Prostate gland (tissue), 2 donors: ENCODE data around the gene ELP1.

Experiments used
- POLR2A ChIP-seq: fragments of 450-650 bp; IDR thresholded peaks from one replicate; pipeline ENCODE4 v1.6.1; 2016; ENCODE audit warnings: antibody characterized with exemption, mild to moderate bottlenecking
- POLR2AphosphoS5 ChIP-seq: sonication (generic); formaldehyde crosslinking; IDR thresholded peaks from one replicate; pipeline ENCODE4 v1.6.1; 2017; ENCODE audit warnings: antibody characterized with exemption
- TF ChIP-seq, protein P1 (sequence below), 4 experiments: fragments of 200-600 bp in 2 of 4; fragments of 450-650 bp in 2 of 4; sonication (generic) in 2 of 4; IDR thresholded peaks; 1 replicate in 3 of 4; 2 replicates in 1 of 4; pipeline ENCODE4 v1.5.1; 2016 to 2019; ENCODE audit warnings: antibody characterized with exemption in 4 of 4, mild to moderate bottlenecking in 2 of 4, moderate library complexity in 2 of 4

- TF ChIP-seq, protein P1, sequence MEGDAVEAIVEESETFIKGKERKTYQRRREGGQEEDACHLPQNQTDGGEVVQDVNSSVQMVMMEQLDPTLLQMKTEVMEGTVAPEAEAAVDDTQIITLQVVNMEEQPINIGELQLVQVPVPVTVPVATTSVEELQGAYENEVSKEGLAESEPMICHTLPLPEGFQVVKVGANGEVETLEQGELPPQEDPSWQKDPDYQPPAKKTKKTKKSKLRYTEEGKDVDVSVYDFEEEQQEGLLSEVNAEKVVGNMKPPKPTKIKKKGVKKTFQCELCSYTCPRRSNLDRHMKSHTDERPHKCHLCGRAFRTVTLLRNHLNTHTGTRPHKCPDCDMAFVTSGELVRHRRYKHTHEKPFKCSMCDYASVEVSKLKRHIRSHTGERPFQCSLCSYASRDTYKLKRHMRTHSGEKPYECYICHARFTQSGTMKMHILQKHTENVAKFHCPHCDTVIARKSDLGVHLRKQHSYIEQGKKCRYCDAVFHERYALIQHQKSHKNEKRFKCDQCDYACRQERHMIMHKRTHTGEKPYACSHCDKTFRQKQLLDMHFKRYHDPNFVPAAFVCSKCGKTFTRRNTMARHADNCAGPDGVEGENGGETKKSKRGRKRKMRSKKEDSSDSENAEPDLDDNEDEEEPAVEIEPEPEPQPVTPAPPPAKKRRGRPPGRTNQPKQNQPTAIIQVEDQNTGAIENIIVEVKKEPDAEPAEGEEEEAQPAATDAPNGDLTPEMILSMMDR (IDR thresholded peaks at IDR 0.05) = no peak
- TF ChIP-seq POLR2AphosphoS5 (no peak), POLR2A (no peak)
Measured at GRCh38 chr9:108894225-108894997, 39.5 kb downstream of the ELP1 start.
